Liver (tissue), 9 donors: ENCODE measurements around the gene CDK15. TPM values are rescaled to one million over a fixed set of nuclear protein-coding genes. Genes with fewer than 3 reads are reported as not detected.

Source experiments
- DNase-seq: peaks from one replicate; pipeline ENCODE4 v3.0.0-alpha.2; 2017; ENCODE audit warnings: low spot score
- H3K27ac ChIP-seq, 2 donors: one replicate each; pipeline ENCODE4 v1.7.0; 2013; ENCODE audit warnings: inconsistent platforms in 2 of 2, low read length in 2 of 2, control low read depth in 1 of 2, low read depth in 1 of 2, mild to moderate bottlenecking in 1 of 2
- H3K27me3 ChIP-seq, 4 donors: one replicate each; pipeline versions ENCODE4 v1.6.1 to v1.7.0; 2013; ENCODE audit warnings: low read length in 3 of 4, inconsistent platforms in 1 of 4, mild to moderate bottlenecking in 1 of 4, moderate library complexity in 1 of 4; ENCODE audit not compliant: control insufficient read depth in 4 of 4, insufficient read depth in 4 of 4
- H3K36me3 ChIP-seq, 4 donors: one replicate each; pipeline versions ENCODE4 v1.6.1 to v1.7.0; 2013; ENCODE audit warnings: low read length in 3 of 4, mild to moderate bottlenecking in 3 of 4, low read depth in 1 of 4, moderate library complexity in 1 of 4; ENCODE audit not compliant: control insufficient read depth in 4 of 4, insufficient read depth in 3 of 4
- H3K4me1 ChIP-seq, 4 donors: one replicate each; pipeline versions ENCODE4 v1.6.1 to v1.7.0; 2013; ENCODE audit warnings: low read length in 3 of 4, mild to moderate bottlenecking in 3 of 4, moderate library complexity in 1 of 4; ENCODE audit not compliant: control insufficient read depth in 4 of 4, insufficient read depth in 4 of 4
- H3K4me3 ChIP-seq, 3 donors: one replicate each; pipeline versions ENCODE4 v1.6.1 to v1.7.0; 2013; ENCODE audit warnings: low read length in 3 of 3, control low read depth in 1 of 3, low read depth in 1 of 3, mild to moderate bottlenecking in 1 of 3
- H3K9ac ChIP-seq, 2 donors: one replicate each; pipeline ENCODE4 v1.7.0; 2013; ENCODE audit warnings: low read length in 2 of 2, mild to moderate bottlenecking in 2 of 2, moderate library complexity in 2 of 2, control low read depth in 1 of 2, low read depth in 1 of 2
- H3K9me3 ChIP-seq, 4 donors: one replicate each; pipeline versions ENCODE4 v1.6.1 to v1.7.0; 2013; ENCODE audit warnings: low read length in 3 of 4; ENCODE audit not compliant: control insufficient read depth in 4 of 4
- ATF3 ChIP-seq: IDR thresholded peaks from 2 replicates; pipeline ENCODE4 v1.6.1; 2016; ENCODE audit warnings: antibody characterized with exemption
- CTCF ChIP-seq: fragments of 150-350 bp; IDR thresholded peaks from 2 replicates; pipeline ENCODE4 v1.5.1; 2017; ENCODE audit warnings: improper control_type of control experiment, low read depth, low read length; ENCODE audit not compliant: missing input control
- EGR1 ChIP-seq, 2 donors: IDR thresholded peaks; 2 replicates each; pipeline ENCODE4 v1.6.1; 2016 to 2018; ENCODE audit warnings: antibody characterized with exemption in 2 of 2, low read depth in 2 of 2
- GABPA ChIP-seq, 2 donors: IDR thresholded peaks in 1 of 2; conservative IDR thresholded peaks in 1 of 2; 2 replicates each; pipeline ENCODE4 v1.6.1; 2016; ENCODE audit warnings: antibody characterized with exemption in 2 of 2, mild to moderate bottlenecking in 1 of 2, moderate library complexity in 1 of 2
- HNF4A ChIP-seq, 2 donors: conservative IDR thresholded peaks; 2 replicates each; pipeline ENCODE4 v1.6.1; 2016; ENCODE audit warnings: antibody characterized with exemption in 2 of 2, mild to moderate bottlenecking in 2 of 2
- HNF4G ChIP-seq: IDR thresholded peaks from 2 replicates; pipeline ENCODE4 v1.6.1; 2016; ENCODE audit warnings: antibody characterized with exemption
- JUND ChIP-seq, 2 donors: IDR thresholded peaks; 2 replicates each; pipeline ENCODE4 v1.6.1; 2016; ENCODE audit warnings: antibody characterized with exemption in 2 of 2
- MAX ChIP-seq: IDR thresholded peaks from 2 replicates; pipeline ENCODE4 v1.6.1; 2016; ENCODE audit warnings: antibody characterized with exemption
- NR2F2 ChIP-seq: IDR thresholded peaks from 2 replicates; pipeline ENCODE4 v1.6.1; 2016; ENCODE audit warnings: antibody characterized with exemption
- RXRA ChIP-seq, 2 donors: IDR thresholded peaks; 2 replicates each; pipeline ENCODE4 v1.6.1; 2017 to 2018; ENCODE audit warnings: antibody characterized with exemption in 2 of 2, mild to moderate bottlenecking in 1 of 2
- SP1 ChIP-seq: IDR thresholded peaks from 2 replicates; pipeline ENCODE4 v1.6.1; 2018; ENCODE audit warnings: antibody characterized with exemption, mild to moderate bottlenecking
- TAF1 ChIP-seq: conservative IDR thresholded peaks from 2 replicates; pipeline ENCODE4 v1.6.1; 2016; ENCODE audit warnings: antibody characterized with exemption, mild to moderate bottlenecking
- YY1 ChIP-seq: IDR thresholded peaks from 2 replicates; pipeline ENCODE4 v1.6.1; 2016; ENCODE audit warnings: antibody characterized with exemption, mild to moderate bottlenecking
- ZBTB33 ChIP-seq: IDR thresholded peaks from 2 replicates; pipeline ENCODE4 v1.6.1; 2016; ENCODE audit warnings: antibody characterized with exemption
- WGBS: extraction: QIAGEN DNeasy Blood & Tissue Kit; methylation state at CpG from one replicate; pipeline ENCODE4 v1.1.7; 2013; 5-methylcytosine and 5-hydroxymethylcytosine counted together
- polyA plus RNA-seq, 2 donors: library from polyadenylated mRNA; stranded (reverse) in 1 of 2; unstranded in 1 of 2; fragments of 200-250 nt in 1 of 2; fragments of >200 nt in 1 of 2; fragmentation: Nextera tagmentation in 1 of 2; extraction: Ambion mirVana in 1 of 2; gene quantifications; one replicate each; pipeline versions ENCODE4 v1.2.1 to v1.2.3, GENCODE V29; 2013 to 2015
- total RNA-seq, 2 donors: library from RNA; depleted of rRNA; stranded (reverse); fragments of >200 nt; gene quantifications; one replicate each; pipeline ENCODE4 v1.2.3, GENCODE V29; 2014
- donor health status: healthy.
- donor health status: healthy.
- donor health status: healthy.
- donor health status: healthy.
- donor health status: healthy.

CDK15 gene
- total and polyA plus RNA-seq, 4 donors = under 0.01 to 0.47 (median 0.06) TPM; not detected in 1

GRCh38 chr2:201890453-201890852 is 84.1 kb downstream of the CDK15 start:
- Histone ChIP-seq H3K9ac (no peak overlapping the region), H3K27ac (no peak overlapping the region), H3K27me3 (peaks cover 0 to 3% (median 1%) of the 10 kb centered on the region in 4 donors), H3K36me3 (no peaks in the 10 kb centered on the region), H3K9me3 (no peaks in the 10 kb centered on the region), H3K4me1 (no peaks in the 10 kb centered on the region), H3K4me3 (no peak overlapping the region)
- no peak for DNase-seq
- TF ChIP-seq GABPA (IDR thresholded peaks at IDR 0.05 in 1 of 2, conservative IDR thresholded peaks at IDR 0.05 in 1 of 2) (no peak), RXRA (IDR thresholded peaks at IDR 0.05) (no peak), ZBTB33 (no peak), ATF3 (no peak), CTCF (no peak), JUND (IDR thresholded peaks at IDR 0.05) (no peak), HNF4G (no peak)

GRCh38 chr2:201891676-201892075 is 85.3 kb downstream of the CDK15 start:
- WGBS = 91% methylated on average over 6 of the region's 6 CpGs
- no peak for TF ChIP-seq TAF1
- TF ChIP-seq GABPA (IDR thresholded peaks at IDR 0.05 in 1 of 2, conservative IDR thresholded peaks at IDR 0.05 in 1 of 2) = no peak
- no peak for TF ChIP-seq ZBTB33
- no peak for TF ChIP-seq HNF4G
- TF ChIP-seq SP1 = no peak
- no peak for TF ChIP-seq MAX
- TF ChIP-seq NR2F2 = no peak
- no peak for DNase-seq
- Histone ChIP-seq H3K27me3 (peaks cover 0 to 3% (median 1%) of the 10 kb centered on the region in 4 donors), H3K9me3 (no peaks in the 10 kb centered on the region), H3K4me1 (no peaks in the 10 kb centered on the region), H3K9ac (no peak overlapping the region), H3K27ac (no peak overlapping the region), H3K4me3 (no peak overlapping the region), H3K36me3 (no peaks in the 10 kb centered on the region)

- 91% methylated on average over 5 of the region's 5 CpGs for WGBS
- Histone ChIP-seq H3K4me3 (no peak overlapping the region), H3K27ac (no peak overlapping the region), H3K27me3 (peaks cover 0 to 3% (median under 1%) of the 10 kb centered on the region in 4 donors), H3K9me3 (no peaks in the 10 kb centered on the region), H3K36me3 (no peaks in the 10 kb centered on the region), H3K9ac (no peak overlapping the region), H3K4me1 (no peaks in the 10 kb centered on the region)
- no peak for DNase-seq
- no peak for TF ChIP-seq RXRA (IDR thresholded peaks at IDR 0.05)
- TF ChIP-seq SP1 = no peak
- TF ChIP-seq NR2F2 = no peak
- no peak for TF ChIP-seq TAF1
- TF ChIP-seq YY1 = no peak
- no peak for TF ChIP-seq HNF4A (conservative IDR thresholded peaks at IDR 0.05)
- no peak for TF ChIP-seq EGR1 (IDR thresholded peaks at IDR 0.05; ENCODE audit: low read depth in 2 of 2)
Measured at GRCh38 chr2:201892516-201892915, 86.2 kb downstream of the CDK15 start.
